ENCODE results near the gene MORN4.
"Not testable (repeated sequence)": the region's sequence is repeated elsewhere in the genome, so short reads cannot be mapped to it uniquely, and the experiment has no call there.

Gene MORN4

DNA sequence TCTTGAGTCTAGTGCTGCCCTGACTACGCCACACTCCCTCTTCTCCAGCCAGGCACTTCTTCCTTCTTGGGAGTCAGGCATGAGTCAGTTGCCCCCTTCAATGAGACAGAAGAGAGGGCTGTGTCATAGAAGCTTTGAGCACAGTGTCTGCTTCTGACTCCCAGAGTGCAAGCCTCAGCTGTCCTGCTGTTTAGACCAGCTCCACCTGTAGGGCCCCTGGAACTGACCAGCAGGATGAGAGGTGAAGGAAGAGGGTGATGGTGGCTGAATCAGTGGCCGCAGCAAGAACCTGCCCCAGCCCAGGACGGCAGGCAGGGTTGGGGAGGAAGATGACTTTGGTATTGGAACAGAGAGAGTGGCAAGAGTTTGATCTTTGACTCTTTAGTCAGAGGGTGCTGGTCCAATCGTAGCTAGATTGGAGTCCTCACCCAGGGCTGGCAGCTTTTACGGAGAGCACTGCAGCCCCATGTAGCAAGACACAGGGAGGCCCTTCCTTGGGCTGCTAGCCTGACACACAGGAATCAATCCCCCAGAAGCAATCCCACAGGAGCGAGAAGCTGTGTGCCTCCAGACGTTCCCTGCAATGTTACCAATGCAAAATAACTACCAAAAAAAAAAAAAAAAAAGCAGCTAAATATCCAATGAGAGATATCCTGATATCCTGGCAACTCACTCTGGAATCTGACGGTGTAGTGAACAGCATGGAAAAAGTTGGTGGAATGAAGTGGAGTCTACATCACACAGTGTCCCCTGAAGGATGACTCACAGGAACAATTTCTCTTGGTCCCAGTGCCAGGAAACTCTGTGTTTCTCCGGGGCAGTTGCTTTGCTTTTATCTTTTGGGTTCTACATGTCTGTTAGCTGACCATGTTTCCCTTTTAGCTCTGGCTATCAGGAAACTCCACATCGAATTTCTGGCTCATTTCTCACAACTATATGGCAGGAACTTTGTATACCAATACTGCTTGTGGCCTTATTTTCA lies 36.9 kb downstream of the MORN4 start:
- no peak for DNase-seq (ENCODE audit: low spot score)

DNA sequence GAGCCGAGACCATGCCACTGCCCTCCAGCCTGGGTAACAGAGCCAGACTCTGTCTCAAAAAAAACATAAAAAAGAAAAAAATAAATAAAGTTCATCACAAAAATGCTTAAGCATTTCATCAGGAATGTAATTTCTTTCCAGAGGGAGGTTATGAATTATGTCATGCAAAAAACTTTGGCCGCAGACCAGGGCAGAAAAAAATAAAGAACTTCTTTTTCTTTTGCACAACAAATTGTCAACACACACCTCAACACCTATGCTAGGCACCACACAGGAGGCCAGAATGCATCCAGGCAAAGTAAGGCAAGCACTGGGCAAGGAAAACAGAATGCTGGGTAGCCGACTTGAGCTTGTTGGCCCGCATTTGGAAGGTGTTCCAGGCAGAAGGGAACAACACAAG lies 39.9 kb downstream of the MORN4 start:
- DNase-seq (ENCODE audit: low spot score) = no peak

GRCh38 chr10:97590748-97591495 lies 42.4 kb downstream of the MORN4 start:
- DNase-seq (ENCODE audit: low spot score) = no peak

- no peak for DNase-seq (ENCODE audit: low spot score)
Observed at GRCh38 chr10:97590082-97590747, 43.1 kb downstream of the MORN4 start.

GRCh38 chr10:97589479-97589878 lies 43.8 kb downstream of the MORN4 start, which contains the start of gene C10orf62:
TSS of gene C10orf62 (plus strand) at chr10:97589721. CDS start at chr10:97589898, 177 bp downstream.
- DNase-seq (ENCODE audit: low spot score) = no peak

DNA sequence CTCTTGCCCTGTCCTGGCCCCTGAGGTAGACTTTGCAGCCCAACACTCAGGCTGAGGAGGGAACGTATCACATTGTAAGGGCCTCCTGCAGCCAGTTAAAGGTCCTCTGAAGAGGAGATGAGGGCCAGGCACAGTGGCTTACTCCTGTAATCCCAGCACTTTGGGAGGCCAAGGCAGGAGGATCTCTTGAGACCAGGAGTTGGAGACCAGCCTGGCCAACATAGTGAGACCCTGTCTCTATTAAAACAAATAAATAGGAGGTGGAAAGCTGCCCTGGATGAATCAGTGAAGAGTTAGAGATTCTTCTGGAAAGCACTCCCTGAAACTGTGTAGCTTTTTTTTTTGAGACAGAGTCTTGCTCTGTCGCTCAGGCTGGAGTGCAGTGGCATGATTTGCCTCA lies 46.1 kb downstream of the MORN4 start:
- no peak for DNase-seq (ENCODE audit: low spot score)

- DNase-seq (ENCODE audit: low spot score) = no peak
Observed at GRCh38 chr10:97585439-97585811, 47.9 kb downstream of the MORN4 start.

DNA sequence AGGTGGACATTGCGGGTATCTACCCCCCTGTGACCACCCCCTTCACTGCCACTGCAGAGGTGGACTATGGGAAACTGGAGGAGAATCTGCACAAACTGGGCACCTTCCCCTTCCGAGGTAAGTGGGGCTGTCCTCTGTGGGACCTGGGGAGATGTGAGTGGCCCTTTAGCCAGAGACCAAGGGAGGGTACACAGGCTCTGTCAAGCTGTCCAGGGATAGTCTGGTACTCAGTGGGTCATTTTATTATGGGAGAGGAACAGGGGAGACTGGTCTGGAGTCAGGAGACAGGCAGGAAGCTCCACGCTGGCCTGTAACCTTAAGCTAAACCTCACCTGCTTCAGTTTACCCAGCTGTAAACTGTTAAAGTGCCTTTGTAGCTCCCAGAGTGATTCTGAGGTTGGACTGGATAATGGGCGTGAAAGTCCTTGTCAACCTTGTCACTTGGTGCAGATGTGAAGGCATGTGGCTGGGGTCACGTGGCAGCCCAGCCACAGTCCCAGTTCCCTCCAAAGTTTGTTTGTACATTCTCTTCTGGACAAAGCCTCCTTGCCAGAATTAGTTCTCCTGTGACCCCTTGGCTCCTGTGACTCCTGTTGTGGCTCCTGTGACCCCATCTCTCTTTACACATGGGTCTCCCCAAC lies 48.4 kb downstream of the MORN4 start:
- DNase-seq (ENCODE audit: low spot score) = no peak

DNA sequence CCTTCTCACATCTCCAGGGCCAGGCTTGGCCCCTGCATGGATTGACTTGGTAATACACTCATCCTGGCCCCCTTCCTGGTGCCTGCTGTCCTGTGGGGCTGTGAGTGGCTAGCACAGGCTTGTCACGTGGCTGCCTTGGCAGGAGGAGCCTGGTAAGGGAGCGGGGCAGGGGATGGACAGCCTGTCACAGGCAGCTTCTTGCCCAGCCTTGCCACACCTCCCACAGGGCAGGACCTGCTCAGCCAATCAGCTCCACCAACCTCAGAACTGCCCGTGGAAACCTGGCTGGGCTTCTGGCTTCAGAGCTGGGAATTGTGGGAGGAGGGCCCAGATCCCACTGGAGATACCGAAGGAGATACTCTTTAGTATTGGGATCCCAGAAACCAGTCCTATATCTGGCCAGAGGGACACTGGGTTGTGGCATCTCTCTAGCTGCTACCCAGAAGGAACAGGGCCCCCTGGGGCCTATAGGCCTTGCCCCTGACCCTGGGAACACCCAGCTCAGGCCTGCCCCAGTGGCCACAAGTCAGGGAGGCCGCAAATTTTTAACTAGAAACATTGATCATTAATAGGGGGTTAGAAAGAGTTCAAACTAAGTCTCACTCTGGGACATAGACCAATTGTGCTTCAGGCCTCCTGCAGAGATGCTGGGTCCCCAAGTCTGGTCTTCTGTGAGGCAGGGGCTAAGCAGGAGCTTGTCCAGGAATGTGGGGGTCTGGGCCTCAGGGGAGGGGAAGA lies 49.1 kb downstream of the MORN4 start, which contains the start of gene HOGA1:
TSS of gene HOGA1 (plus strand) at position 330 of the 738 bp plus-strand sequence. CDS start at position 645, 315 bp downstream.
- no peak for DNase-seq (ENCODE audit: low spot score)

GRCh38 chr10:97583476-97583875 lies 49.8 kb downstream of the MORN4 start:
- no peak for DNase-seq (ENCODE audit: low spot score)

DNA sequence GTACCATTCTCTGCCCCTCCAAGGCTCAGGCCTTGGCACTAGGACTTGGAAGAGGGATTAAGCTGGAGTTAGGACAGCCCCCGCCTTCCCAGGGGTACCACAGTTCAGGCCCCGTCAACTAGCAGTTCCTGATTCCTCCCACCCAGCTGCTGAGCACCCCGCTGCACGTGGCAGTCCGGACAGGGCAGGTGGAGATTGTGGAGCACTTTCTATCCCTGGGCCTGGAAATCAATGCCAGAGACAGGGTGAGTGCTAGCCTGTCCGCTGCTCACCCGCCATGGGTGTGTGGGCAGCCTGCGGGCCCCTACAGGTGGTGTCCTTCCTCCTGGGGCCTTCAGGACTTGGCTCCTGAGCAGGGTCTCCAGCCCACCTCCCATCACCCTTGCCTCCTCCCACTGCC lies 51.1 kb downstream of the MORN4 start:
- no peak for DNase-seq (ENCODE audit: low spot score)

- DNase-seq (ENCODE audit: low spot score) = no peak
Observed at GRCh38 chr10:97580421-97581367, 52.6 kb downstream of the MORN4 start.

- no peak for DNase-seq (ENCODE audit: low spot score)
Observed at GRCh38 chr10:97578171-97578844, 55.0 kb downstream of the MORN4 start.

DNA sequence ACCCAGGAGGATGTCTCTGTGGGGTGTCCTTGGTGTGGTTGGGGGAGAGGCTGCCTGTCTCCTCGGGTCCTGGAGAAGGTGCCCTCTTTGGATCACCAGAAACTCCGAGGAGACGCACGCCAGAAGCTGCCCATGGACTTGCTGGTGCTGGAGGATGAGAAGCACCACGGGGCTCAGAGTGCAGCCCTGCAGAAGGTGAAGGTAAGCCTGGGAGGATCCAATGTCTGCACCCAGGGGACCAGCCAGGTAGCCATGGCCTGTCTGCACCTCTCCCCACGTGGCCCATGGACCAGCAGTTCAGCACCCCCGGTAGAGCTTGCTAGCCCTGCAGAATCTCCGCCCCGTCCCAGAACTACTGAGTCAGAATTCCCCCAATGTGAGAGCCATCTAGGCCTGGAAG lies 55.6 kb downstream of the MORN4 start:
- DNase-seq (ENCODE audit: low spot score) = no peak

DNA sequence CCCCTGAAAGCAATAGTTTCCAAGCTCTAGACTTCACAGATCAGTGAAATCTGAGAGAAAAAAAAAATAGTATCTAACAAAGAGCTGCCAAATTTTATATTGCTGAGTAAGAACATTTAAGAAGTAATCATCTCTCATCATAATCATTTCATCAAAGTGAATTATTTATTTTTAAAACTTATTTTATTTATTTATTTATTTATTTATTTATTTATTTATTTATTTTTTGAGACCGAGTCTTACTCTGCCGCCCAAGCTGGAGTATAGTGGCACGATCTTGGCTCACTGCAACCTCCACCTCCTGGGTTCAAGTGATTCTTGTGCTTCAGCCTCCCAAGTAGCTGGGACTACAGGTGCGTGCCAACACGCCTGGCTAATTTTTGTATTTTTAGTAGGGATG lies 56.8 kb downstream of the MORN4 start:
- not testable (repeated sequence) for DNase-seq (ENCODE audit: low spot score)

GRCh38 chr10:97575127-97575668 lies 58.1 kb downstream of the MORN4 start:
- DNase-seq (ENCODE audit: low spot score) = no peak

- peak; percentile 74 for DNase-seq (ENCODE audit: low spot score)
Observed at GRCh38 chr10:97574374-97575126, 58.8 kb downstream of the MORN4 start.

DNA sequence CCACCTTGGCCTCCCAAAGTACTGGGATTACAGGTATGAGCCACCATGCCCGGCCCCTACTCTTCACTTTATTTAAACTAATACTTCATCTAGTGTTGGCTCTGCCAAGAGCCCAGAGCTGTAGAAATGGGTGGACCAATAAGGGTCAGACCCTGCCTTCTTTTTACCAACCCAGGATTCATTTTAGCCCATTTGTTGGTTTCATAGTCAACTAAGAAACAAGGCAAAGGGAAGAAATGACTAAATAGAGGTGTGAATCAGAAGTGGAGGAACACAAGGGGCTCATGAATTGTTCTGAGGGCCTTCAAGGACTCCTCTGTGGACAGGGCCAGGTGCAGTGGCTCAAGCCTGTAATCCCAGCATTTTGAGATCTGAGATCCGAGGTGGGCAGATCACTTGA lies 59.6 kb downstream of the MORN4 start:
- no peak for DNase-seq (ENCODE audit: low spot score)
